ENCODE results near the gene RHBDL1.
"Not testable (repeated sequence)": the region's sequence is repeated elsewhere in the genome, so short reads cannot be mapped to it uniquely, and the experiment has no call there.

Gene RHBDL1

DNA sequence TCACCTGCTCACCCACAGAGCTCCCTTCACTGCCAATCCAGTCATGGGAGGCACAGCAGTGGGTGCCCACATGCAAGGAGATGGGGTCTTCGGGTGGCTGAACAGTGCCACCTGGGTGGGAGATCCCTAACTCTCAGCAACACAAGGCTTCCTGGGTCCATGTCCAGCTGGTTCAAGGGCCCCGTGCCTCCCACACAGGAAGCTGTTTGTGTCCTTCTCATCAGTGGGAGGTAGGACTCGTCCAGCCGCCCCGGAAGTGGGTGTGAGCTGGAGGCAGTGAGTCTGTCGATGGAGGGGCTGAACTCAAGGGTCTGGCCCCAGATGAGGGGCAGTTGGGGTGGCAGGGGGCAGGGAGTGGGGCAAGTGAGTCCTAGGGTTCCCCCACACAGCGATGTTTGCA lies 28.6 kb downstream of the RHBDL1 start:
- no peak for DNase-seq

DNA sequence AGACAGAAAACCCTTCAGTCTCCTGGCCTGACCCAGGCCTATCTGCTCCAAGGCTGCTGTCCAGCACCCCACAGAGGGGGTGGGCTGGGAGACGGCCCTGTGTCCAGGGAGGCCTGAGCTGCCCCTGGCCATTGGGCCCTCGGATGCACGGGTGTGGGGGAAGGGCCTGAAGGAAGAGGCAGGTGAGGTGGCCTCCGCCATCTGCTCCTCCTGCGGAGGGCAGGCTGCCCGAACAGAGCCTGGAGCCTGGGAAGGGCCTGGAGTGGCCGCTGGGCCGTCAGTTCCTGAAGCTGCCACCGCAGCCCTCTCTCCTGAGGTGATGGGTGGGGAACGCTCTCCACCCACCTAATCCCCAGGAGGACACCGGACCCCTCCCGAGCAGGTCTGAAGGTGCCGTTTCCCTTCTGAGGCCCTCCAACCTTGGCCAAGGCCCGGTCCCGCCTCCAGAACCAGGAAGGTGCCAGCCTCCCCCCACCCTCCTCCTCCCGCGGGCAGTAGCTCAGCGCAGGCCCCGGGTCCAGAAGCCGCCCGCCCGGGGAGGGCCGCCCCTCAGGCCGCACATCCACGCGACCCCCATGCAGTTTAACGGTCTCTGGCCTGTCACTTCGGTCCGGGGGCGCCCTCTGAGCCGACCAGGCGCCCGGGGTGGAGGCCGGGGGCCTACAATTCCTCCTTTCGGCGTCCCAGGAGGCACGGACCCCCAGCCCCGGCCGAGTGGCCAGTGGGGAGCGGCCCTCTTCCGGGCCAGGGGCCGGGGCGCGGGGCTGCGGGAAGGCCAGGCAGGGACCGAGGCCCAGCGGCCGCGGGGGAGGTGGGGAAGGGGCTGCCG lies 29.3 kb downstream of the RHBDL1 start:
- no peak for DNase-seq

DNA sequence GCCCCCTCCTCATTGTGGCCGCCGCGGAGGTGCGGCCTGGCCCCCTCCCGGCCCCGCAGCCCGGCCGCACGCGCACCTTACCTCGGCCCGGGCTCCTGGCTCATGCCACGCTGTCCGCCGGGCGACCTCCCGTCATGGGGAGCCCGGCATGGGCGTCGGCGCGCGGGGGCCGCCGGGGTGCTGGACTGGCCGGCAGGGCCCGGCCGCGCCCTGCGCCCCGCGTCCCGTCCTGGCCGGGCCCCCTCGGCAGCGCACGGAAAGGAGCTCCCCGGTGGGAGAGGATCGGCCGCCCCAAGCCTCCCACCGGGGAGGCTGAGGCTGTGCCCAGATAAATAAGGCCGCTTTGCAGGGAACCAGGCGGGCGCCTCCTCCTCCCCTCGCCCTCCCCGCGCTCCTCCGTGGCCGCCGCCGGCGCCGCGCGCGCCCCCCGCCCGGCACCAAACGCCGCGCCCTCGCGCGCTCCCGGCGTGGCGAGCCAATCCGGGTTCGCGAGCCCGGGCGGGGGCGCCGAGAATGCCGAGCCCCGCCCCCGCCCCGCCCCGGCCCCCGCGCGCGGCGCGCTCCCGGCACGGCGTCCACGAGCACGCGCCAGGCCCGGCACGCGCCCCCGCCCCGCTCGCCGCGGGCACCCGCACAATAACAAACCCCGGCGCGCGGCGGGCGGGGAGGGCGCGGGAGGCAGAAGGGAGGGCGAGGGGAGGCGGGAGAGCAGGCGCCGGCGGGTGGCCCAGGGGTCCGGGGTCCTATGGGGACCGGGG lies 30.1 kb downstream of the RHBDL1 start, which contains the start of gene FBXL16:
Gene FBXL16 (minus strand): TSS at position 371 of the 758 bp plus-strand sequence. CDS start 8,396 bp downstream, outside the sequence.
- peak in 46 of 58 donors; percentile 20 to 85 (median 57) for DNase-seq

GRCh38 chr16:706189-707061 lies 31.0 kb downstream of the RHBDL1 start:
- DNase-seq, result no peak

- DNase-seq, result no peak
Measured at GRCh38 chr16:707062-707538, 31.6 kb downstream of the RHBDL1 start.

GRCh38 chr16:708019-708418 lies 32.5 kb downstream of the RHBDL1 start:
- no peak for DNase-seq

GRCh38 chr16:708959-709358 lies 33.5 kb downstream of the RHBDL1 start:
- no peak for DNase-seq

DNA sequence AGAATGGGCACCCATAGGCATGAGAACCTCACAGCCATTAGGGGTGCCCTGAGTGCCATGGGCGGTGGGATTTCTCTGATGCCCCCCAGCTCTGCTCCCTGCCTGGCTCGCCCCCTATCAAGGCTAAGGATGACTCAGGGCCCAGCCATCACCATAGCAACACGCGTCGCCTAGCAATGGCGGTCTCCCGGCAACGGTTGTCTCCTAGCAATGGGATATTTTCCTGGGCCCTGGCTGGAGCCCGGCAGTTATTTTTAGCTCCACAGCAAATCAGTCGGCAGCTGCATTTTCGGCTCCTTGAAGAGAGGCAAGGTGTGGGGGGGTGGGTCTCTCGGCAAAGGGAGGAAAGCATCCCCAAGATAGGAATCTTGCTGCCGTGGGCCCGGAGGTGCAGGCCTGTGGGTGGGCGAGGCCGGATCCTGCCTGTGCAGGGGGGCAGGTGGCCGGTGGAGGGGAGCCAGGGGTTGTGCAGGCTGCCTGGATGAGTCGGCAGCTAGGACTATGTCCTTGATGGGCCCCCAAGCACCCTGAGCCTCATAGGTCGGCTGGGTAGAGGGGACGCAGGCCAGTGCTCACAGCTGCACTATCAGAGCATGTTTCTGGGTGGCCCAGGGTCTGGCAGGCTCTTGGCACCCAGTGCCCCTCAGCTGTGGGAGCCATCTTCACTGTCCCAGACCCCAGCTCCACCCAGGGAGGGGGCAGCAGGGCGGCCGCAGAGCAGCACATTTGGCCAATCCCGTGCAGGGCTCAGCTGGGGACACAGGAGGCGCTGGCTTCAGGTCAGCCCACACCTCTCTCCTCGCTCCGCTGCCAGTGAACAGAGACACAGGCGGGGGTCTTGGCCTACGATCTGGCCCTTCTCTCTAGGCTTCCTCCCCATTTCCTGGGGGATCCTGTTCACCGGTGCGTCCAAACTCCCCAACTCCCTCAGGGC lies 34.4 kb downstream of the RHBDL1 start:
- peak in 57 of 58 donors; percentile 28 to 95 (median 83) for DNase-seq

DNA sequence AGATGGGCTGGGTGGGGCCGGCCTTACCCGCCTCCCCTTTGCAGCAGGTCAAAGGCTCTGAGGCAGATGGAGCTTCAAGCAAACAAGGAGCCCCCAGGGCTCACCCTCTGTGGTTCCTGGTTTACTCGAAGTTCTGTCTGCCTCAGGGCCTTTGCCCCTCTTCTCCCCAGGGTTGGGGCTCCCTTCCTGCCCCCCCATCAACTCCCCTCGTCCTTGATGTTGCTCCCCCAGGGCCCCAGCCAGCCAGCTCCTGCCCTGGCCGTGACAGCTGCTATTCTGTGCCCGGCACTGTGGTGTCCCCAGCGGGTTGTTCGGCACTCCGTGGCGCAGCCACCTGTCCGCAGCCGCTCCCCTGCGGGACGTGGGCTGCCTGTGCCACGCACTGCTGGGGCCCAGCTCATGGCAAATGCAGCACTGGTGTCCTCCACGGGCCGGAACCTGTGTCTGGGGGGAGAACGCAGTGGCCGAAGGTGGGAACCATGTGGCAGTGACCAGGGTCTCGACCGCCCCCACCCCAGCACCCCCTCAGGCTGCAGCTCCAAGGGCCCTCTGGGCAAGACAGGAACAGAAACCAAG lies 35.1 kb downstream of the RHBDL1 start:
- DNase-seq, result no peak

GRCh38 chr16:711084-711483 lies 35.6 kb downstream of the RHBDL1 start:
- no peak for DNase-seq

DNA sequence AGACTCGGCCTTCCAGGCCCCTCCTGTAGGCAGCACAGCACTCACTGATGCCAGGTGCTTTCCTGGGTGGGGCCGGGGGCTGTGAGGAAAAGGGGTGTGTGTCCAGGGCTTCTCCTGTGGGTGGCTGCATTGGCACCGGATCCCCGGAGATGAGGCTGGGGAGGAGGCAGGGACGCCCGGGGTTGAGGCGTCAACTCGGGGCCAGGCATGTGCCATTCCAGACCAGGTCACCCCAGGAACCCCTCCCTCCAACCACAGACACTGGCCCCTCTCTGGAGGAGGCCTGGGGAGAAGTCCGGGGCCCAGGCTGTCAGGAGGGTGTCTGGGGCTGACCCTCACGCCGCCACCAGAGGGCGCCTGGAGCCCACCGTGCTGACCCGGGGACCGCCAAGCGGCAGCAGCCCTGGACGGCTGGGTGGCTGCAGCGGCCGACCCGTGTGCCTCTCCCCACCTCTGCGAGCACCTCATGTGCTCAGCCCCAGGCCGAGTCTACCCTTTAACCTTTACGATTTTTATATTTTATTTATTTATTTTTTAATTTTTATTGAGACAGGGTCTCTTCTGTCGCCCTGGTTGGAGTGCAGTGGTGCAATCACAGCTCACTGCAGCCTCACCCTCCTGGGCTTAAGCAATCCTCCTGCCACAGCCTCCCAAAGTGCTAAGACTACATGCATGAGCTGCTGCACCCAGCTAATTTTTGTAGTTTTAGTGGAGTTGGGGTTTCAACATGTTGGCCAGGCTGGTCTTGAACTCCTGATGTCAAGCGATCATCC lies 36.3 kb downstream of the RHBDL1 start:
- peak in 51 of 58 donors; percentile 18 to 80 (median 59) for DNase-seq

DNA sequence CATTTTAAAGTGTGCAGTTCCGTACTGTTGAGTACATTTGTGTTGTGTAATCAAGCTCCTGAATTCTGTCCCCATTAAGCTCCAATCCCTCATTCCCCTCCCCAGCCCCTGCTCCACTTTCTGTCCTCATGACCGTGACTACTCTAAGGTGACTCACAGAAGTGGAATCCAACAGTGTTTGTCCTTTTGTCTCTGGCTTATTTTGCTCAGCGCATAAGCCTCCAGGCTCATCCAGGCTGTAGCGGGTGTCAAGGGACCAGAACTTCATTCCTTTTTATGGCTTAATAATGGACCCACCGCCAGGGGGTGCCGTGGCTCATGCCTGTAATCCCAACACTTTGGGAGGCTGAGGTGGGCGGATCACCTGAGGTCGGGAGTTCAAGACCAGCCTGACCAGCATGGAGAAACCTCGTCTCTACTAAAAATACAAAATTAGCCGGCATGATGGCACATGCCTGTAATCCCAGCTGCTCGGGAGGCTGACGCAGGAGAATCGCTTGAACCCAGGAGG lies 37.3 kb downstream of the RHBDL1 start:
- not testable (repeated sequence) for DNase-seq

DNA sequence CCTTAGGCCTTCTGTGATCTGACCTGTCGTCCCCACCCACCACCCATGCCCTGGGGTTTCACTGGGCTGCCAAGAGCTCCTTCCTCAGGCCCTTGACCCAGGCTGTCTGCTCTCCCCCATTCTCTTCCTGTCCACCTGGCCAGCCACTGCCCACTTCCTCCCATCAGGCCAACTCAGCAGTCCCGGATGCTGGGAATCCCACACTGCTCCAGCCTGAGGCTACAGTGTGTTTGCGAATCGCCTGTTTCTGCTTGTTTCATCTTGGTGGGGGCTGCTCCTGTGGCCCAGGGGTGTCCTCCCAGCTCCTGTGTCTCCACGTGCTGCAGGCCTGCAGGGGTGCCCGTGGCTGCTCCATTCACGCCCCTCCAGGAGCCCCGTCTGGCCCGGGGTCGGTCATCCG lies 38.6 kb downstream of the RHBDL1 start:
- no peak for DNase-seq

DNA sequence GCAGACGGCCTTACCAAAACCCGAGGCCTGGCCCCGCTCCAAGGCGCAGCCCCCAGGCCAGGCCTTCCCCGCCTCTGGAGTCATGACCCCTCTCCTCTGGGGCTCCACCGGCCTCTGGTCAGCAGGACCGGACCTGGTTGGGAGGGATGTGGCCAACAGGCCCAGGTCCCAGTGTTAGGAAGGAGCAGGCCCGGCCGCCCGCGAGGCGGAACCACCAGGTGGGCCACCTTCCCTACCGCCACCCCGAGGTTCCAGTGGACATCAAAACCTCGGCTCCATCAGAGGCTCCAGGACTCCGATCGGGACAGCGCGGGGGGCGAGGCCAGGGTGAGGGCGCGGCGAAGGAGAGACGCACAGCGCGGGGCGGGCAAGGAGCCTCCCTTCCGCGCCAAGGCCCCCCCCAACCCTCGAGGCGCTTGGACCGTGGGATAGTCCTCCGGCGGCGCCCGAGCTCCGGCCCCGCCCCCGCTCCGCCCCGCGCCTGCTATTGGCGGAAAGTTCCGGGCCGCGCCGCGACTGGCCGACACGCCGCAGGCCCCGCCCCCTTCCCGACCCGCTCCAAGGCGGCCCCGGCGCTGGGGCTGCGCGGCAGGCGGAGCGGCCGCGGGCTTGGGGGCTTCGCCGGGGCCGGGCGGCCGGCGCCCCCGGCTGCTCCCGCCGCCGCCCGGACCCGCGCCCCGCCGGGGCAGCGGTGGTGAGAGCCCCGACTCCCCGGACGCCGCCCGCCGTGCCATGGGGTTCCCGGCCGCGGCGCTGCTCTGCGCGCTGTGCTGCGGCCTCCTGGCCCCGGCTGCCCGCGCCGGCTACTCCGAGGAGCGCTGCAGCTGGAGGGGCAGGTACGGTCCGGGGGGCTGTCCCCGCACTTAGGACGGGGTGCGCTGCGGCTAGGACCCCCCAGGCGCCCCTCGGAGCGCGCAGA lies 39.3 kb downstream of the RHBDL1 start, which contains the start of gene METRN:
Gene METRN (plus strand): TSS at position 561 of the 919 bp plus-strand sequence. CDS start 172 bp downstream, at position 733.
- DNase-seq, result peak; percentile 32 to 93 (median 84)

DNA sequence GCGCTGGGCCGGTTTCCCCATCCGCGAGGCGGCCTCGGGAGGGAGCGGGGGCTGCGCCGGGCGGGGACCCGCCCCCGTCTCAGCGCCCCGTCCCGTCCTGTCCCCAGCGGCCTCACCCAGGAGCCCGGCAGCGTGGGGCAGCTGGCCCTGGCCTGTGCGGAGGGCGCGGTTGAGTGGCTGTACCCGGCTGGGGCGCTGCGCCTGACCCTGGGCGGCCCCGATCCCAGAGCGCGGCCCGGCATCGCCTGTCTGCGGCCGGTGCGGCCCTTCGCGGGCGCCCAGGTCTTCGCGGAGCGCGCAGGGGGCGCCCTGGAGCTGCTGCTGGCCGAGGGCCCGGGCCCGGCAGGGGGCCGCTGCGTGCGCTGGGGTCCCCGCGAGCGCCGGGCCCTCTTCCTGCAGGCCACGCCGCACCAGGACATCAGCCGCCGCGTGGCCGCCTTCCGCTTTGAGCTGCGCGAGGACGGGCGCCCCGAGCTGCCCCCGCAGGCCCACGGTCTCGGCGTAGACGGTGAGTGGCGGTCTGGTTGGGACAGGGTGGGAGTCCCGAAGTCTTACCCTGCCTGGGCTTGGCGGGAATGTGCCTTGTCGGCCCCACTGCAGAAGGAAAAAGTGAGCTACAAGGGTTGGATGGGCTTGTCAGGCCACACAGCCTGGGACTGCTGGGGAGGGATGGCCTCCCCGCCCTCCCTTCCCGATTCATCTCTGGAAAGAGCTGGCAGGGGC lies 40.2 kb downstream of the RHBDL1 start:
- peak in 5 of 58 donors; percentile 27 to 75 (median 58) for DNase-seq

GRCh38 chr16:716200-716568 lies 40.7 kb downstream of the RHBDL1 start:
- DNase-seq, result peak in 57 of 58 donors; percentile 24 to 95 (median 84)

Data from anterior cingulate cortex (tissue), 58 donors.